ENCODE results near the gene PTDSS2. TPM values are rescaled to one million over a fixed set of nuclear protein-coding genes. Genes with fewer than 3 reads are reported as not detected.

PTDSS2 gene
- total RNA-seq, 1 experiment from 2014 or later = 37.6 TPM

- Histone ChIP-seq H3K4me3 (ENCODE audit: low read depth, low read length, poor library complexity, severe bottlenecking) (no peak overlapping the region), H3K9me3 (ENCODE audit: low read depth, low read length, poor library complexity, severe bottlenecking) (no peaks in the 10 kb centered on the region), H3K4me1 (ENCODE audit: insufficient read depth, low read length, poor library complexity, severe bottlenecking) (no peaks in the 10 kb centered on the region), H3K36me3 (ENCODE audit: insufficient read depth, low read length, poor library complexity, severe bottlenecking) (no peaks in the 10 kb centered on the region), H3K27me3 (replicated peaks; ENCODE audit: insufficient read depth, low read depth, low read length, poor library complexity) (no peaks in the 10 kb centered on the region), H3K27ac (ENCODE audit: low read depth, low read length, poor library complexity, severe bottlenecking) (no peak overlapping the region)
- BruUV-seq (replicated peaks) = no TSS peak
- TF ChIP-seq EZH2 (IDR thresholded peaks at IDR 0.05; ENCODE audit: borderline replicate concordance, low read depth, low read length, poor library complexity, severe bottlenecking) = no peak
- TF ChIP-seq CTCF (conservative IDR thresholded peaks at IDR 0.05; ENCODE audit: low read depth, low read length) = no peak
- DNase-seq (ENCODE audit: low spot score) = no peak
- POLR2A ChIA-PET (ENCODE audit: low non-redundant PET) = no interaction called here
- CTCF ChIA-PET = no interaction called here
- intact Hi-C loops (cut with micrococcal nuclease; ENCODE audit: unreplicated experiment) = no loop called here
These were observed 36.1 kb downstream of the PTDSS2 start for GRCh38 chr11:486189-486588.

GRCh38 chr11:487571-488021, 37.5 kb downstream of the PTDSS2 start:
- no peak overlapping the region for H3K27ac ChIP-seq (ENCODE audit: low read depth, low read length, poor library complexity, severe bottlenecking)
- no TSS peak for BruUV-seq (replicated peaks)
- intact Hi-C loops (cut with micrococcal nuclease; ENCODE audit: unreplicated experiment) = no loop called here

GRCh38 chr11:488062-488461, 38.0 kb downstream of the PTDSS2 start:
- no TSS peak for BruUV-seq (replicated peaks)
- TF ChIP-seq CTCF (conservative IDR thresholded peaks at IDR 0.05; ENCODE audit: low read depth, low read length) (no peak), EZH2 (IDR thresholded peaks at IDR 0.05; ENCODE audit: borderline replicate concordance, low read depth, low read length, poor library complexity, severe bottlenecking) (no peak)
- intact Hi-C loops (cut with micrococcal nuclease; ENCODE audit: unreplicated experiment) = no loop called here
- H3K27me3 ChIP-seq (replicated peaks; ENCODE audit: insufficient read depth, low read depth, low read length, poor library complexity) = no peaks in the 10 kb centered on the region
- ChIA-PET POLR2A (ENCODE audit: low non-redundant PET) (no interaction called here), CTCF (no interaction called here)
- no peaks in the 10 kb centered on the region for H3K4me1 ChIP-seq (ENCODE audit: insufficient read depth, low read length, poor library complexity, severe bottlenecking)
- H3K4me3 ChIP-seq (ENCODE audit: low read depth, low read length, poor library complexity, severe bottlenecking) = no peak overlapping the region
- DNase-seq (ENCODE audit: low spot score) = no peak
- H3K27ac ChIP-seq (ENCODE audit: low read depth, low read length, poor library complexity, severe bottlenecking) = no peak overlapping the region
- no peaks in the 10 kb centered on the region for H3K9me3 ChIP-seq (ENCODE audit: low read depth, low read length, poor library complexity, severe bottlenecking)
- no peaks in the 10 kb centered on the region for H3K36me3 ChIP-seq (ENCODE audit: insufficient read depth, low read length, poor library complexity, severe bottlenecking)

More at GRCh38 chr11:487571-488021, 37.5 kb downstream of the PTDSS2 start:
- H3K4me3 ChIP-seq (ENCODE audit: low read depth, low read length, poor library complexity, severe bottlenecking) = no peak overlapping the region
- no peaks in the 10 kb centered on the region for H3K4me1 ChIP-seq (ENCODE audit: insufficient read depth, low read length, poor library complexity, severe bottlenecking)
- H3K36me3 ChIP-seq (ENCODE audit: insufficient read depth, low read length, poor library complexity, severe bottlenecking) = no peaks in the 10 kb centered on the region
- no peaks in the 10 kb centered on the region for H3K27me3 ChIP-seq (replicated peaks; ENCODE audit: insufficient read depth, low read depth, low read length, poor library complexity)
- POLR2A ChIA-PET (ENCODE audit: low non-redundant PET) = no interaction called here
- CTCF ChIA-PET = no interaction called here
- no peak for TF ChIP-seq EZH2 (IDR thresholded peaks at IDR 0.05; ENCODE audit: borderline replicate concordance, low read depth, low read length, poor library complexity, severe bottlenecking)
- no peaks in the 10 kb centered on the region for H3K9me3 ChIP-seq (ENCODE audit: low read depth, low read length, poor library complexity, severe bottlenecking)
- DNase-seq (ENCODE audit: low spot score) = no peak

- TF ChIP-seq CTCF (conservative IDR thresholded peaks at IDR 0.05; ENCODE audit: low read depth, low read length) = no peak
- TF ChIP-seq EZH2 (IDR thresholded peaks at IDR 0.05; ENCODE audit: borderline replicate concordance, low read depth, low read length, poor library complexity, severe bottlenecking) = no peak
- BruUV-seq (replicated peaks) = no TSS peak
- no peak for DNase-seq (ENCODE audit: low spot score)
These were observed 38.5 kb downstream of the PTDSS2 start for GRCh38 chr11:488579-488978.

More at GRCh38 chr11:488579-488978, 38.5 kb downstream of the PTDSS2 start:
- Histone ChIP-seq H3K9me3 (ENCODE audit: low read depth, low read length, poor library complexity, severe bottlenecking) (no peaks in the 10 kb centered on the region), H3K36me3 (ENCODE audit: insufficient read depth, low read length, poor library complexity, severe bottlenecking) (no peaks in the 10 kb centered on the region), H3K27ac (ENCODE audit: low read depth, low read length, poor library complexity, severe bottlenecking) (no peak overlapping the region), H3K4me1 (ENCODE audit: insufficient read depth, low read length, poor library complexity, severe bottlenecking) (no peaks in the 10 kb centered on the region), H3K4me3 (ENCODE audit: low read depth, low read length, poor library complexity, severe bottlenecking) (no peak overlapping the region), H3K27me3 (replicated peaks; ENCODE audit: insufficient read depth, low read depth, low read length, poor library complexity) (no peaks in the 10 kb centered on the region)
- intact Hi-C loops (cut with micrococcal nuclease; ENCODE audit: unreplicated experiment) = no loop called here
- POLR2A ChIA-PET (ENCODE audit: low non-redundant PET) = no interaction called here
- CTCF ChIA-PET = no interaction called here

All from A673 (cell line).